SHP77 treated with DMSO at 0.1 percent for 48 hours (cell line): ENCODE data around the gene GATA6.
"Not testable (repeated sequence)": the region's sequence is repeated elsewhere in the genome, so short reads cannot be mapped to it uniquely, and the experiment has no call there.

Experiments
- DNase-seq: peaks from one replicate; lab custom pipeline; 2025; lab: John Stamatoyannopoulos, UW

Gene GATA6

DNA sequence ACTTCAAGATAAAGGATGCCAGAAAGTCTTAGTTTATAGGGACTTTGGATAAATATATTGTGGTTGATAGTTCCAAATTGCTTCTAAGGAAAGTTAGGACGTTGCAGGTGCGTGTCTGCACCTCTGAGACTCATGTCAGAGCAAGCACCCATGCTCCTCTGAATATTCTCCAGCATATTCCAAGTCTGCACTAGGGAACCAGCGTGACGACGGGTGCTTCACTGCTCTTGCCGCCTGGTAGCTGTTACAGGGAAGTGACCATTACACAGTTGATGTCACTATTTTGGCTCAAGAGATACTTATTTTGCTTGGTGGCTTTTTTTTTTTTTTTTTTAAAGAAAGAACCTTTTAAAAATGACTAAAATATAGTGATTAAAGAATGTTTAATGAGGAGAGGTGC is 35.6 kb downstream of the GATA6 start:
- DNase-seq, result no peak

DNA sequence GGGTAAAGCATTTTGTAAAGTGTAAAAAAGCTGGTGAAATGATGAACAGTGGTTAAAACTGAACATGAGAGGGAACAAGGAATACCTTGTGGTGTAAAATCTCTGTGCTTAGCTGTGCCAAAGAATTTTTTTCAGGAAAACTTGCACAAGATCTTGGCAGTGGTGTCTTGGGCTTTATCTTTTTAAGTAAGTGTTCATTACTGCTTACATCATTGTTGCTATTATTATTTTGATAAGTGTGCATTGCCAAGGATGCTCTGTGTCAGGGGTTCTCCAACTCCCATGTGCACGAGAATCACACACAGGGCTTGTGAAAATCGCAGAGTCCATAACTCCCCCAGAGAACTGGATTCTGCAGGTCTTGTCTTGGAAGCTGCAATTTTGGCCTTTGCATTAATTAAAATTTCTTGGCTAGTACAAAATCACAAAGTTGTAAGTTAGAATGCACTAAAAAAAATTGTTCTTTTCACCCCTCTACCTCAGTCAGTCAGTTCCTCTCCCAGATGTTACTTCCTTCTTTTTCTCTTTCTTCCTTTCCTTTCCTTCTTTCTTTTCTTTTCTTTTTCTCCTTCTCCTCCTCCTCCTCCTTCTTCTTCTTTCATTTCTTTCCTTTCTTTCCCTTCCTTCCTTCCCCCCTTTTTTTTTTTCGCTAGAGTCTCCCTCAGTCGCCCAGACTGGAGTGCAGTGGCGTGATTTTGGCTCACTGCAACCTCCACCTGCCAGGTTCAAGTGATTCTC is 37.8 kb downstream of the GATA6 start:
- no peak for DNase-seq

DNA sequence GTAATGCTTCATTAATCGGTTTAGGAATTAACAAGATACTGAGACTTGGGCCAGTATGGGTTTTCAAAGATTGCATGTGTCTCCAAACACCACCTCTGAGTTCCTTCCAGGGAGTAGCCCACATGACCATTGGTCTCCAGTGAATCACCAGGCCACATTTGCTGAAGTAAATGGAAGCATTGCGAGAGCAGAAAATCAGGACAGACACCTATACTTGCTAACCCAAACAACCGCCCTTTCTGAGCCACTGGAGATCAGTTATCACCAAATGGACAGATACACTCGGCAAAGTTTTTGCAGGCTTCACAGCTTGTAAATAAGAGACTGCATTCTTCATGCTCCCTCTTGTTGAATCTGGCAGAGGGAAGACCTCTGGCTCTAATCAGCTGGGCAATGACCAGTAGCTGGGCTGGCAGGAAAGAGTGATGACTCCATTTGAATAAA is 40.9 kb downstream of the GATA6 start:
- DNase-seq, result no peak

DNA sequence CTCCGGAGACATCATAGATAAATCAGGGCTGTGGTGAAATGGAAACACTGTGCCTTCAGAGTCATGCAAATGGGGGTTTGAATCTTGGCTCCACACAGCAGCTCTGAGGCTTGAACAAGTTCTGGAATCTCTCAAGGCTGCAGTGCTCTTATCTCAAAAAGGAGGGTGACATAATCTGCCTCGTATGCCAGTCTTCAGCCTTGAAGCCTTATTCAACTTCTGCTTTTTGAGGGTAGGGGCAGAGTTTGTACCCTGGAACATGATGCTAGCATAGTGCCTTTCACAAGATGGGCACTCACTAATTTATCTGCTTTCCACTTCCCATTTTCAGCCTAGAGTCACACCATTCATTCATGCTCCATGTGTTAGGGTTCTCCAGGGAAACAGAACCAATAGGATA is 42.3 kb downstream of the GATA6 start:
- DNase-seq, result no peak

DNA sequence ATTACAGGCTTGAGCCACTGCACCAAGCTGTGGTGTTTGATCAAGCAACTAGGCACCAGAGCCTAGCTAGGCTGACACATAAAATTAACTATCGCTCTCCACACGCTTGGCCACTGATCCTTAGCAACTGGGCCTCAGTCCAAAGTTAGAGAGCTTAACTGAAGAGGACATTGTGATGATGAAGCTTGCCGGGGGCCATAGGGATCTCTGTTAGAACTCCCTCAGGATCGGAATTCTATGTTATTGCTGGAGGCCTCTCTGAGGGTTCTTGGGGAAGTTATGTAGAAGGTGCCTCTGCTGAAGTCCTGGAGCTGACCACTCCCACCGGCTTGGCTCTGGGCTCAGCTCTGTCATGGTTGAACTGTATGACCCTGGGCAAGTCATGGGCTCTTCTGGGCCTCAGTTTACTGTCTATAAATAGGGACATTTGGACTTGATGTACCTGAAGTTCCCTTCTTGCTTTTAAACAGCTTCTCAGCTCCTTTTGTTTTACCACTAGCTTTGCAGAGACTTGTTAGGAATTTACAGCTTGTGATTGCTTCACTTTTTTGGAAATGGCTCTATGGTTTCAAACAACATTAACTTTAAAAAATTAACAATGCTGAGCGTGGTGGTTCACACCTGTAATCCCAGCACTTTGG is 44.1 kb downstream of the GATA6 start:
- DNase-seq, result no peak

DNA sequence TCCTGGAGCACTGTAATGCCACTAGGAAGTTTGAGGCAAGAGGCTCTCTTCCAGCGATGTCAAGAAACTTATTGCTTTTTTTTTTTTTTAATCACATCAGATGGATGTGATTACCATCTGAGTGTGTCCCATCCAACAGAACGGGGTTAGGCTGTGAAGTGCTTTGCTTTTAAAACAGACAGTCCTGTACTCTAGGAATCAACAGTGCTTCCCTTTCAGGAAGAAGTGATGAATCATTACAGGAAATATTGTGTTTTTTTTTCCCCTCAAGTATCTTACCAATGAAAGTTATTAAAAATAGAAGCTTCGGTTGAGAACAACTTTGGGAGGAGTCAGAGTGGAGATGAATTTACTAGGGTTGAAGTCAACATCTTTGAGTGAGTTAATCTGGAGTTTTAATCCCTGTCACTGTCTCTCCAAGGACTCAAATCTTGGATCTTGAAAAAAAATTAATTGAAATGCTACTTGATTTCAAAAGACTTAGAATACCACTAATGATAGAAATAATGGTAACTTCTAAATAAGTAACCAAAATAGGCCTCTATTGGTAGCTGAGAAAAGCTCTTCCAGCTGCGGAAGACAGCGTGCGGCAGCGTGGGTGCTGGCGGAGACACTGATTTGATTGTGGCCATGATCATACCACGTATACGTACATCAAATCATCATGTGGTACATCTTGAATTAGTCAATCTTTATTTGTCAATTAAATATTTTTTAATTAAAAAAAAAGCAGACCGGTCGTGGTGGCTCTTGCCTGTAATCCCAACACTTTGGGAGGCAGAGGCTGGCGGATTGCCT is 45.5 kb downstream of the GATA6 start:
- DNase-seq, result no peak

DNA sequence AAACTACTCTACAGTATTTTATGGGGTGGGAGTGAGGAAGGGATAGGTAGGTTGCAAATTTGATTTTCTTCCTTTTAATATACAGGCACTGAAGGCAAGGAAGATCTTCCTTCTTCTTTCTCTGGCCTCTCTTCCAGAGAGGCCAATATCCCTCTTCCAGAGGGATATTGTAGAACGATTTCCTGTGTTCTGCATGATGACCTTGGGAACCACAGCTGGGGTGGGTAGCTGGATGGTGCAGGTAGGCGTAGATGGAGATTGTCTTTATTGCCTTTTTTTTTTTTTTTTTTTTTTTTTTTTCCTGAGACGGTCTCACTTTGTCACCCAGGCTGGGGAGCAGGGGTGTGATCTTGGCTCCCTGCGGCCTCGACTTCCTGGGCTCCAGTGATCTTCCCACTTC is 49.4 kb downstream of the GATA6 start:
- no peak for DNase-seq

DNA sequence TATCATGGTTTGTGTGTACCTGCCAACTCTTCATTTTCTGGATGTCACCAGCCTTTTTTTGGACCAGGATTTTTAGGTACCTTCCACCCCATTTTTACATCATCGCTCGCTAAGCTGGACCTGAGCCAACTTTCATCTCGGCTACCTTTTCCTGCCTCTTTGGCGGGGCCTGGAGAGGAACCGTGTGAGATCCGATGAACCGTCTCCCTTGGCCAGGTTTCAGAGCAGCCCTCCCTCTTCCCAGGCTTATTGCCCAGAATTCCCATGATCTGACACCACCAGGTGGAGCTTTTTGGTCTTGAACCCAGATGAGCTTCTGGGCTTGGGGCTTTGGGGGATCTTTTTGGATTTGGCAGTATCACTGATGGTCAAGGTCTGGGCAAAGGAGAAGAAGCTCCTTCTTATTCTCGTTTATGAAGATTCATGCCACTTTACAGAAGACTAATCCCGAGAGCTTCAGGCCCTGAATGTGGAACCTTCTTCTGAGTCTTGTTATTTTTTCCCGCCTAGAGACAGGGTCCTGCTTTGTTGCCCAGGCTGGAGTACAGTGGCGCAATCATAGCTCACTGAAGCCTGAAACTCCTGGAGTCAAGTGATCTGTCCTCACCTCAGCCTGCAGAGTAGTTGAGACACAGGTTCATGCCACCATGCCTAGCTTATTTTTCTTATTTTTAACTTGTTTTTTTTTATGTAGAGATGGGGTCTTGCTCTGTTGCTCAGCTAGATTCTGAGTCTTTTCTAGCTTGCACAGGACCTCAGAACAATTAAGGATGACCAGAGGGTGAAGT is 50.4 kb downstream of the GATA6 start:
- DNase-seq, result no peak

DNA sequence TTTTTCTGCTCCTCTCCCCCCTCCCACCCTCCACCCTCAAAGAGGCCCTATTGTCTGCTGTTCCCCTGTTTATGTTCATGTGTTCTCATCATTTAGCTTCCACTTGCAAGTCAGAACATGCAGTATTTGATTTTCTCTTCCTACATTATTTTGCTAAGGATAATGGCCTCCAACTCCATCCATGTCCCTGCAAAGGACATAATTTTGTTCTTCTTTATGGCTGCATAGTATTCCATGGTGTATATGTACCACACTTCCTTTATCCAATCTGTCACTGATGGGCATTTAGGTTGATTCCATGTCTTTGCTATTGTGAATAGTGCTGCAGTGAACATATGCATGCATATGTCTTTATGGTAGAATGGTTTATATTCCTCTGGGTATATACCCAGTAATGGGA is 51.2 kb downstream of the GATA6 start:
- DNase-seq, result not testable (repeated sequence)

DNA sequence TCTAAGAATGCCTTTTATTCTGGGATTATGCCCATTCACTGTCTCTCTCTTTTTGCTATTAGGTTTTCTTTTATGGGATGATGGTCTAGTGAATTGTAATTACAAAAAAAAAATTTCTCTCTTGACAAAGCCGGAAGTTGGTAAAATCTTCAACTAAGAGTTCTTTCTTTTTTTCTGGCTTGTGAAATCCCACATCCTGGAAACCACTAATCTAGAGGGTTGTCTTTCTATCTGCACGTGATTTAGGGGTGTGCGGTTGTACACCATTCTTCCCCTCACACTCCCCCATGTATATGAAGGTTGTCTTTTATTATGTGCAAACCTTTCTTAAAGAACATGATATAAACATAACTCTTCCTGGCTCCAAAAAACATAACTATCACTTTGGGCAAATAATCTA is 52.0 kb downstream of the GATA6 start:
- no peak for DNase-seq

DNA sequence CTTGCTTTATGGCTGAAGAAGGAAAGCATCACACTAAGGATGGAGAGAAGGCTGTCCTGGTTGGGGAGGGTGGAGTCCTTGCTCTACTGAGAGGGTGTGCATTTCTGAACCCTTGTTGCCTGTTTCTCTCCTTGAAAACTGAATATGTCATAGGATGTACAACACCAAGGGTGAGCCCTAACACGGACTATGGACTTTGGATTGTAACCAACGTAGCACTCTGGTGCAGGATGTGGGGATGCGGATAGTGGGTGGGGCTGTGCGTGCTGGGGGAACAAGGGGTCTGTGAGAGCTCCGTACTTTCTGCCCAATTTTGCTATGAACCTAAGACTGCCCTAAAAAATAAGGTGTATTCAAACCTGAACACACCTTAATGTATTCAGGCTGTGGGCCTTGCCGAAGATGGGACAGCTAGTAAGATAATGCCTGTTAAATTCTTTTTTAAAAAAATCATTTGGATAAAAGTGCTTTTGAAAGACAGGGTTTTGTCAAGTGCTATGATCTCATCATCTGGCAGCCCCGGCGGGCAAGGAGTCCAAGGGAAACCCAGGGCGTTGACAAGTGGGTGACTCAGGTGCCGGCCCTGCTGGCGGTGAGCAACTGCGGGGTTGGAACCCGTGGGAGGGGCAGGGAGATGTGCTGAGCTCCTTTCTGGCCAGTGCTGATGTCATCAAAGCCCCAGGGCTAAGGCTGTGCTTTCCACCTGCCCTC is 54.0 kb downstream of the GATA6 start:
- no peak for DNase-seq

DNA sequence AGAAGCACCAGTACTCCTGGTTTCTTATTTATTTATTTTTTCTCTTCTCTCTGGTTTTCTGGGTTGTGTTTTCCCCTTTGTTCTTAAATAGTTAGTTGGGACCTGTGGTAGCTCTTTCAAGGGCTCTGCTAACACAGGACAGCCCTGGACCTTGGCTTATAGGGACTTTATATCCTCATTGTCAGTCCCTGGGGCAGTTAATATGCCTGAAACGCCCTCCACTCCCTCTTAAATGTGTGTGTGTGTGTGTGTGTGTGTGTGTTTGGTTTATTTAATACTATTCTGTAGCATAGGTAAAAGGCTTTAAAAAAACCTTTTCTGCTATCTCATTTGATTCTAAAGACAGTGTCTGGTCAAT is 54.6 kb downstream of the GATA6 start:
- no peak for DNase-seq

DNA sequence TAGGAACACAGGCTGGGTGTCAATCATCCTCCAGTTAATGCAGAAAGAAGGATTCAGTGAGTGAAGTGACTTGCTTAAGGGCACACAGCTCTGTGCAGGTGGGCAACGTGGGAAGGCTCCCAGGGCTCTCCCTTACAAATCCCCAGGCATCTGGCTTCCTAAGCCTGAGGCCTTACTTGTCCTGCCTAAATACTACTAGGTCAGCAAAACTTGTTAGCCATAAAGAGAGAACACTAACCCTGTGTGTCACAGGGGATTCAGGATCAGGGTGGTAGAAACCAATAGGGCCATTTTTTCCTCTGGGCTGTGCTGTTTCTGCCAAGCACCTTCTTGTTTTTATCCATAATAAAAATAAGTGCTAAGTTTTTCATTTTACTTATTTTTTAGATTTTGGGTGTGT is 55.0 kb downstream of the GATA6 start:
- DNase-seq, result no peak

DNA sequence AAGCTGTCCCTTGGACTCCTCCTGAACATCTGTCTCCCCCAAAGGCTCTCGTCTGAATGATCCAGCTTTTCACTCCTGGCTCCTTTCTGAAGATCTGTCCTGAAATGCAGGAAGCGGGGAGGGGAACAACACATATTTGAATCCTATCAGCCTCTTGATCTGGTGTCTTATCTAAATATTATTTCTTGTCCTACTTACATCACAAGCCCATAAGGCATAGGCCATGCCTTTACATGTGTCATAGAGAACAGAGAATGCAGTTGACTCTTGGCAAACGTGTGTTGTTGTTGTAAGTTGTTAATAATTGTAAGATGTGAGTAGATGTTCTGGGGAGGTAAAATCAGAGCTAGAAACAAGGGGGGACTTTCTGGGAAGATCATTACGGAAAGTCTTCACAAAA is 57.4 kb downstream of the GATA6 start:
- no peak for DNase-seq

DNA sequence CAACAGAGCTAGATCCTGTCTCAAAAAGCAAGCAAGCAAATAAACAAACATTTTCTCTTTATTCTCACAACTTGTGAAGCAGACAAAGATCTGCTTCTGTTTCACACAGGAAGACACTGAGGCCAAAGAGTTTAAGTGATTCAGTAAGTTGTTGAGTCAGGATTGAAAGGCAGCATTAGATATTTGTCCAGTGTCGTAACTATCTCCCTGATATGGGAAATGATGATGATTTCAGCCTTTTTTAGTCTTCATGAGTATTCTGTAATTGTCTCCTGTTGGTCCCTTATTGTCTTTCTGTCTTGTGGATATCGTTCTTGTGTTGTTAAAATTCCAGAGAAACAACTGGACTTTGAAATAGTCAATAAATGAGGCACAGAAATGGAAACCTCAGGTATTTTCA is 59.6 kb downstream of the GATA6 start:
- no peak for DNase-seq

DNA sequence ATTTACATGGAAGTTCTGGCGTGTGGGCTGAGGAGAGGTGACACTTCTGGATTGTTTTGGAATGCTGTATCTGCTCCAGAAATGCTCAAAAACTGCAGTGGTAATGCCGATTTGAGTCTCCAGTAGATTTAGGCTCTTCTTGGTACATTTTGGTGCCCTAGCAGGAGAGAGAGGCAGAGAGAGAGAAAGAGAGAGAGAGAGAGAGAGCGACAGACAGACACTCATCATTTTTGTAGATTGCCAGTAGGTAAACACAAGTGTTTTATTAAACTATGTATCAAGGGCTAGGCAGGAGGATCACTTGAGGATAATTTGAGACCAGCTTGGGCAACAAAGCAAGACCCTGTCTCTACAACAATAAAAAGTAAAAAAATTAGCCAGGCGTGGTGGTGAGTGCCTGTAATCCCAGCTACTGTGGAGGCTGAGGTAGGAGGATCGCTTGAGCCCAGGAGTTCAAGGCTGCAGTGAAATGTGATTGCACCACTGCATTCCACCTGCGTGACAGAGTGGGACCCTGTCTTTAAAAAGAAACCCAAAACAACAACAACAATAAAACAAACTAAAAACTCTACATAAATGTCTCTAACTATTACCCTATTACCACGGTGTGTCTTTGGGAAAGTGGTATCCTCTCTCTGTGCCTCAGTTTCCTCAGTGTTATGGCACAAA is 60.2 kb downstream of the GATA6 start:
- no peak for DNase-seq

DNA sequence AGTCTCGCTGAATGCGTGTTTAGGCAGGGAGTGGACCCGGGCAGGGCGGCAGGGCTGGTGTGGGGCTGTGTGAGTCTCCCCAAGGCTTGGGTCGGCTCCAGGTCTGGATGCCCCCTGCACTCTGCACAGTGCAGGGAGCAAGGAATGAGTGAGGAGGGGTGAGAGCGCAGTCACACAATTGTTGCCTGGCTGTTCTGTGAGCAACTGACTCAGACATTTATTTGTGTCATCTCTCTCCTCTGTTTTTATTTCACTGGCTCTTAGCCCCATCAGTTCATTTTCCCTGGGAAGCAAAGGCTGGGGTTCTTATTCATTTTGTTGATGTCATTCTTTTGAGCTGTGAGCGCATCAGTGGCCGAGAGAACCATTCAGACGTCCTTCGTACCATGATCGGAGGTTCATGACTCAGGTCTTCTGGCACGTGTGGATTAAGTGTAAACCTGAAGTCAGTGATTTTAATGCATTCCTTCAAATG is 61.1 kb downstream of the GATA6 start:
- no peak for DNase-seq

DNA sequence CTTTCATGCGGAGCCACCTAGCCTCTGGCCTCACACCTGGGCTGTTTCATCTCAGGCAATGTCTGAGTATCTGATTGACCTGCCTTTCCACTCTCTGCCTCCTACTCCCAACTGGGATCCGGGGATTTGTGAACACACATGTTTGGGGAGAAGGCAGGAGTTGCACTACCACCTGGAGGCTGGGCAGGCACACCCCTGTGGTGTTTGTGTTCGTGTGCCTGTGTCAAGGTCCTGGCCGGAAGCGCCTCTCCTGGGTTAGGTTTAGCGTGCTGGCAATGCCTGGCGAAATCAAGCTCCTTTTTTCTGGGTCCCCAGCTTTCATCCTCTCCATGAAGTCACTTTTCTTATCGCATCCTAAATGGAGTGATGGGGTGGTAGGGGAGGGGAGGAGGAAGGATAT is 63.9 kb downstream of the GATA6 start:
- no peak for DNase-seq

DNA sequence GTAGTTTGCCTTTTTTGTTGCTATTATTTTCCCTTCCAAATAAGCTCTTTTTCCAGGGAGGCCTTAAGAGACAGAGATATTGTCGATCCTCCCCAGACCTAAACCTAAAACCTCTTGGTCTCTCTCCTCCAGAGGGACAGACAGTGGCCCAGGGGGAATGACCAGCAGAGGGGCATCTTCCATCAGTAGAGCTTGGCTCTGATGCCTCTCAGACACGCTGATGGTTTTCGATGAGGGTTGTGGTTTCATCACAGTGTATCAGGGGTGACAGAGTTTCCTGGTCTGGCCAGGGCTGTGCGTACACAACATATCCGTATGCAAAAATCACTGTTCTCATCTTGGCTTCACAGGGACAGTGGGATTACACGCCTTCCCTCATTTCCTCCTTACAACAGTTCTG is 68.6 kb downstream of the GATA6 start:
- DNase-seq, result no peak

DNA sequence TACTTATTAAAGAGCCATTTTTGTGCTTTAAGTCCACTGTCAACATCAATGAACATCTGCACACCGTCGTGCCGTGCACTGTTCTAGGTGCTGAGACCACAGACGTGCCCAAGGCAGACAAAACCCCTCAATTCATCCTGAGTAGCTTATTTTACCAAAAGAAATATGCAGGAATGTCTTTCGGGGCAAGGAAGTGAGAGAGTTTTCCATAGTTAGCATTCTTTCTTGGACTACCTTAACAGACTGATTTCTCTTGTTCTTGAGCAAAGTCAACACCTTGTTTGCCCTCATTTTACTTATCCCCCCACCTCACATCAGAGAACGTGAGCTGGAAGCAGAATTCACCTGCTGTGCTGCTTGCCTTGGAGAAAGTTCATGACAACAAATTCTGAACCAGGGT is 69.3 kb downstream of the GATA6 start:
- DNase-seq, result no peak

DNA sequence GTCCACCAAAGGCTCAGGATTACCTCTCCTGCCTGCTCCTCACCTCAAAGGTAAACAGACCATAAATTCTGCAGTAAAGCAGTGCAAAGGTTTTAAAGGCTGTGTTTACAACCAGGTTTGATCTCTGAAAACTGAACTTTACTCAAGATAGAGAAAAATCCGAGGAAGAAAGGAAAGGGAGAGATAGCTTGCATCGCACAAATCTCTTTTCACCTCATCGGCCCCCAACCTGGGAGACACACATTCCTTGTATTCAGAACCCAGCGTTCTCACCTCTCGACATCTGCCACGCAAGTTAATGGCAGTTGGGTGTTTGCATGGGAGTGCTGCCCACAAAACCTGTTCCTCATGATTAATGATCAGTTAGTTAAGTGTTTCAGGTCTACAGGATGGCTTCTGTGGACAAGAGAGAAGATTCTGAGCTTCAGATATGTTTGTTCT is 72.6 kb downstream of the GATA6 start:
- no peak for DNase-seq
